ENCODE results near the gene RGS10.

Gene RGS10

GRCh38 chr10:119507115-119507514, 35.4 kb downstream of the RGS10 start:
- TF ChIP-seq, protein P1, sequence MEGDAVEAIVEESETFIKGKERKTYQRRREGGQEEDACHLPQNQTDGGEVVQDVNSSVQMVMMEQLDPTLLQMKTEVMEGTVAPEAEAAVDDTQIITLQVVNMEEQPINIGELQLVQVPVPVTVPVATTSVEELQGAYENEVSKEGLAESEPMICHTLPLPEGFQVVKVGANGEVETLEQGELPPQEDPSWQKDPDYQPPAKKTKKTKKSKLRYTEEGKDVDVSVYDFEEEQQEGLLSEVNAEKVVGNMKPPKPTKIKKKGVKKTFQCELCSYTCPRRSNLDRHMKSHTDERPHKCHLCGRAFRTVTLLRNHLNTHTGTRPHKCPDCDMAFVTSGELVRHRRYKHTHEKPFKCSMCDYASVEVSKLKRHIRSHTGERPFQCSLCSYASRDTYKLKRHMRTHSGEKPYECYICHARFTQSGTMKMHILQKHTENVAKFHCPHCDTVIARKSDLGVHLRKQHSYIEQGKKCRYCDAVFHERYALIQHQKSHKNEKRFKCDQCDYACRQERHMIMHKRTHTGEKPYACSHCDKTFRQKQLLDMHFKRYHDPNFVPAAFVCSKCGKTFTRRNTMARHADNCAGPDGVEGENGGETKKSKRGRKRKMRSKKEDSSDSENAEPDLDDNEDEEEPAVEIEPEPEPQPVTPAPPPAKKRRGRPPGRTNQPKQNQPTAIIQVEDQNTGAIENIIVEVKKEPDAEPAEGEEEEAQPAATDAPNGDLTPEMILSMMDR (IDR thresholded peaks at IDR 0.05; ENCODE audit: control insufficient read depth, extremely low read depth, insufficient read depth): no peak
- DNase-seq (ENCODE audit: low read depth): no peak
- no peak overlapping the region for H3K4me3 ChIP-seq (ENCODE audit: low read depth, low read length)

DNA sequence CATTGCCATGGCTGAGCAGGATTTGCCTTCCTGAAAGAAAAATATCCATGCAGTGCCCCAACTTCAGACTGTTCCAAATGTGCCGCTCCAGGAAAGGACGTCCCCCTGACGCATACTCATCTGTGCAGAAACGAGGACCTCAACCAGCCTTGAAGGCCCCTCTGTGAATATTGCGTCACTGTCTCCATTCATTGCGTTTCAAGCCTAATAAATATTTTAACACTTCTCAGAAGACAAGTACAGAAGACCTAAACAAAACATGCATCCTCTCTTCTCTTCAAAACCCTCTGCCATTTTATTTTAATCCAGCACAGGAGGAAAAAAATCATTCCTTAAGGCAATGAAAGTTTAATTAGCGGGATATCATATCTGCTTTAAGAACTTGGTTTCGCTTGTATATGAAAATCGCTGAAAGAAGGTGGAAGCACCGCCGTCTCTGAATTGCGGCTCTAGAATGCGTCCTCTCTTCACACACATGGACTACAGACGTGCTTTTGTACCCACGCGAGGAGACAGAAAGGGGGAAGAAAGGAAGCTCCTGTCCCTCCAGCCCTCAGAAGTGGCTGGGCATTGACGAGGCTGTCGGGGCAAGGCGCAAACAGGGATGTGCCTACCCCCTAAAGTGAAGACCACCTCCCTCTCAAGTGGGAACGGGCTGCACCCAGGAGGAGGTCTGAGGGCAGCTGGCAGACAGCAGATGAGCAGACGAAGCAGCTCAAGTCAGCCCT, 36.8 kb downstream of the RGS10 start:
- TF ChIP-seq, protein P1 (IDR thresholded peaks at IDR 0.05; ENCODE audit: control insufficient read depth, extremely low read depth, insufficient read depth): no peak
- no peak for DNase-seq (ENCODE audit: low read depth)

GRCh38 chr10:119505131-119505551, 37.4 kb downstream of the RGS10 start:
- TF ChIP-seq, protein P1 (IDR thresholded peaks at IDR 0.05; ENCODE audit: control insufficient read depth, extremely low read depth, insufficient read depth): no peak
- DNase-seq (ENCODE audit: low read depth): no peak
- H3K4me3 ChIP-seq (ENCODE audit: low read depth, low read length): no peak overlapping the region

More for the DNA sequence above, 36.8 kb downstream of the RGS10 start:
- H3K4me3 ChIP-seq (ENCODE audit: low read depth, low read length): no peak overlapping the region

GRCh38 chr10:119504651-119505050, 37.9 kb downstream of the RGS10 start:
- no peak for DNase-seq (ENCODE audit: low read depth)
- TF ChIP-seq, protein P1 (IDR thresholded peaks at IDR 0.05; ENCODE audit: control insufficient read depth, extremely low read depth, insufficient read depth): no peak
- no peak overlapping the region for H3K4me3 ChIP-seq (ENCODE audit: low read depth, low read length)

DNA sequence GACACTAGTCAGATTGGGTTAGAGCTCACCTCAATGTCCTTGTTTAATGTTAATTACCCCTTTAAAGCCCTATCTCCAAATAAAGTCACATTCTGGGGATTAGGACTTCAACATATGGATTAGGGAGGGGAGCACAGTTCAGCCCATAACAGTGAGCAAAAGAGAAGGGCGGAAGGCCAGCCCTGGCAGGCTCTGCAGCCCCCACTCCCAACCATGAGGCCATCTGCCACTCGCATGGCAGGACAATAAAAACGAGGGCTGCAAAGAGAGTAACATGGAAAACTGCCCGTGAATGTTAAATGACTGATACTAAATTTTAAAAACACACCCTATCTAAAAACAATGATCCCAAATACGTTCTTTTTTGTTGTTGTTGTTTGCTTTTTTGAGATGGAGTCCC, 38.7 kb downstream of the RGS10 start:
- DNase-seq (ENCODE audit: low read depth): no peak
- TF ChIP-seq, protein P1 (IDR thresholded peaks at IDR 0.05; ENCODE audit: control insufficient read depth, extremely low read depth, insufficient read depth): no peak
- no peak overlapping the region for H3K4me3 ChIP-seq (ENCODE audit: low read depth, low read length)

DNA sequence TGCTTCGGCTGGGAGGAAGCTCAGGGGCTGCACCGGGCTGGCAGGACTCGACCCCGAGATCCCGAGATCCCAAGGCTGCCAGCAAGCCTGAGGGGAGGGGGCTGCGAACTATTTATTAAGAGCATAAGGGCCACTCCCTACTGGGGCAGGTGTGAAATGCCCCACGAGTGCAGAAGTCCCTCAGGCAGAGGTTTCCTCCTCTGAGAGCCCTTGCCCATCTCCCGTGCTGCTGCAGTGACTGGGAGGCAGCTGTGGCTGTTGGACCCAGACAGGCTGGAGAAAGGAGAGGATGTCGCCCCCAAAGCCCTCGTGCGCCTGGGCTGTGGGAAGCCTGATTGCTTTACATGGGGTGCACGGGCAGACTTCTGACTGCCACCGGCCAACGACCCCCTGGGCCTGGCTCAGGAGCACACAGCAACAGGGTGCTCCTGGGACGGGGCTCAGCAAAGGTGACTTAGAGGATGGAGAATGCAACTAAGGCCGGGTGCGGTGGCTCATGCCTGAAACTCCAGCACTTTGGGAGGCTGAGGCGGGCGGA, 39.8 kb downstream of the RGS10 start:
- DNase-seq (ENCODE audit: low read depth): no peak
- TF ChIP-seq, protein P1 (IDR thresholded peaks at IDR 0.05; ENCODE audit: control insufficient read depth, extremely low read depth, insufficient read depth): no peak
- H3K4me3 ChIP-seq (ENCODE audit: low read depth, low read length): no peak overlapping the region
